IMR-90 (cell line): ENCODE measurements around the gene STRN4. TPM values are rescaled to one million over a fixed set of nuclear protein-coding genes. Genes with fewer than 3 reads are reported as not detected.
A peak's percentile ranks its signal among the peaks of the same experiment; 100 is the strongest.

Experiments
- ATAC-seq: fragments of 200-7000 bp; cut with Tn5 transposase; 2 replicates; pipeline ENCODE4 v1.9.1; 2020; ENCODE audit warnings: low read depth, mild to moderate bottlenecking, moderate library complexity
- BruUV-seq: library from RNA; stranded (reverse); fragments of 400-500 nt; replicated peaks from 2 replicates; lab custom pipeline; 2021; lab: Mats Ljungman, UMichigan
- CTCF ChIA-PET: fragments of 300-600 bp; formaldehyde crosslinking; extraction: SDS; loops from one replicate; lab custom pipeline; 2021; ENCODE audit warnings: antibody characterized with exemption; lab: Yijun Ruan, JAX
- POLR2A ChIA-PET: fragments of 300-600 bp; sonication (Branson Sonifier 250); formaldehyde crosslinking; loops from one replicate; lab custom pipeline; 2022; ENCODE audit warnings: antibody characterized with exemption; ENCODE audit not compliant: unreplicated experiment; lab: Charles Lee
- DNase-seq: peaks from one replicate; pipeline ENCODE4 v3.0.0; 2013
- H2AFZ ChIP-seq: replicated peaks from 2 replicates; pipeline ENCODE3; 2013; ENCODE audit warnings: low read length, mild to moderate bottlenecking; ENCODE audit not compliant: poor library complexity
- H2AK5ac ChIP-seq: 2 replicates; pipeline ENCODE4 v1.6.1; 2013; ENCODE audit warnings: low read depth, low read length, inconsistent platforms
- H2AK9ac ChIP-seq: replicated peaks from 2 replicates; pipeline ENCODE3; 2013; ENCODE audit warnings: mild to moderate bottlenecking, low read depth, low read length, moderate library complexity; ENCODE audit not compliant: poor library complexity
- H2BK120ac ChIP-seq: 2 replicates; pipeline ENCODE4 v1.6.1; 2013; ENCODE audit warnings: low read depth, low read length, inconsistent platforms
- H2BK15ac ChIP-seq: 3 replicates; pipeline ENCODE4 v1.6.1; 2013; ENCODE audit warnings: low read depth, low read length, inconsistent platforms
- H2BK20ac ChIP-seq: 2 replicates; pipeline ENCODE4 v1.6.1; 2013; ENCODE audit warnings: low read depth, mild to moderate bottlenecking, inconsistent platforms, low read length, moderate library complexity
- H2BK5ac ChIP-seq: 2 replicates; pipeline ENCODE4 v1.6.1; 2013; ENCODE audit warnings: mild to moderate bottlenecking, low read depth, low read length, inconsistent platforms; ENCODE audit not compliant: poor library complexity, severe bottlenecking
- H3K14ac ChIP-seq: replicated peaks from 2 replicates; pipeline ENCODE4 v1.6.1; 2013; ENCODE audit warnings: low read depth, low read length, inconsistent platforms
- H3K18ac ChIP-seq: 2 replicates; pipeline ENCODE4 v1.6.1; 2013; ENCODE audit warnings: low read depth, low read length, control low read depth
- H3K23ac ChIP-seq: 2 replicates; pipeline ENCODE4 v1.6.1; 2013; ENCODE audit warnings: low read depth, low read length, inconsistent platforms
- H3K27ac ChIP-seq: 2 replicates; pipeline ENCODE4 v1.5.1; 2013; ENCODE audit warnings: mild to moderate bottlenecking, control low read depth, low read length; ENCODE audit not compliant: insufficient read depth
- H3K27me3 ChIP-seq: 2 replicates; pipeline ENCODE4 v1.6.1; 2013; ENCODE audit warnings: low read length; ENCODE audit not compliant: control insufficient read depth, insufficient read depth
- H3K36me3 ChIP-seq: 2 replicates; pipeline ENCODE4 v1.6.1; 2013; ENCODE audit warnings: low read length, mixed read lengths; ENCODE audit not compliant: control insufficient read depth, insufficient read depth
- H3K4ac ChIP-seq: 2 replicates; pipeline ENCODE4 v1.6.1; 2013; ENCODE audit warnings: low read depth, low read length, inconsistent platforms
- H3K4me1 ChIP-seq: 2 replicates; pipeline ENCODE4 v1.6.1; 2013; ENCODE audit warnings: low read length, mixed read lengths; ENCODE audit not compliant: control insufficient read depth, insufficient read depth
- H3K4me2 ChIP-seq: 2 replicates; pipeline ENCODE4 v1.6.1; 2013; ENCODE audit warnings: low read depth, mild to moderate bottlenecking, control low read depth, low read length, moderate library complexity
- H3K4me3 ChIP-seq: 2 replicates; pipeline ENCODE4 v1.5.1; 2013; ENCODE audit warnings: low read depth, mild to moderate bottlenecking, control low read depth, low read length, moderate library complexity; ENCODE audit not compliant: insufficient read depth
- H3K56ac ChIP-seq: 2 replicates; pipeline ENCODE4 v1.6.1; 2013; ENCODE audit warnings: low read length, inconsistent platforms; ENCODE audit not compliant: insufficient read depth; ENCODE audit errors: extremely low read depth
- H3K79me1 ChIP-seq, 2 experiments: 2 replicates each; pipeline ENCODE4 v1.6.1; 2013; ENCODE audit warnings: low read length in 2 of 2, inconsistent platforms in 1 of 2, low read depth in 1 of 2
- H3K9ac ChIP-seq: 2 replicates; pipeline ENCODE4 v1.6.1; 2013; ENCODE audit warnings: low read depth, low read length, control low read depth
- H3K9me1 ChIP-seq: 2 replicates; pipeline ENCODE4 v1.6.1; 2013; ENCODE audit warnings: low read length, inconsistent platforms; ENCODE audit not compliant: insufficient read depth
- H3K9me3 ChIP-seq: 2 replicates; pipeline ENCODE4 v1.6.1; 2013; ENCODE audit warnings: low read length; ENCODE audit not compliant: control insufficient read depth, insufficient read depth
- H4K20me1 ChIP-seq: 2 replicates; pipeline ENCODE4 v1.6.1; 2013; ENCODE audit warnings: low read length, inconsistent platforms; ENCODE audit not compliant: insufficient read depth
- H4K5ac ChIP-seq: 2 replicates; pipeline ENCODE4 v1.6.1; 2013; ENCODE audit warnings: mild to moderate bottlenecking, low read depth, low read length, control low read depth
- H4K8ac ChIP-seq, 2 experiments: 2 replicates each; pipeline ENCODE4 v1.6.1; 2013; ENCODE audit warnings: low read depth in 2 of 2, low read length in 2 of 2, control low read depth in 1 of 2, inconsistent platforms in 1 of 2
- H4K91ac ChIP-seq: 2 replicates; pipeline ENCODE4 v1.6.1; 2013; ENCODE audit warnings: low read depth, low read length, inconsistent platforms; ENCODE audit not compliant: insufficient read depth
- CEBPB ChIP-seq: IDR thresholded peaks from 2 replicates; pipeline ENCODE4 v1.6.1; 2012; ENCODE audit warnings: low read depth, low read length, improper control_type of control experiment
- CHD1 ChIP-seq: IDR thresholded peaks from 2 replicates; pipeline ENCODE4 v1.6.1; 2012; ENCODE audit warnings: low read depth, low read length, improper control_type of control experiment
- RCOR1 ChIP-seq: IDR thresholded peaks from 2 replicates; pipeline ENCODE4 v1.6.1; 2012; ENCODE audit warnings: mild to moderate bottlenecking, low read length, improper control_type of control experiment; ENCODE audit not compliant: insufficient replicate concordance
- RFX5 ChIP-seq: IDR thresholded peaks from 2 replicates; pipeline ENCODE4 v1.8.0; 2012; ENCODE audit warnings: low read depth, mild to moderate bottlenecking, low read length, moderate library complexity
- SMC3 ChIP-seq: fragments of 150-350 bp; IDR thresholded peaks from 2 replicates; pipeline ENCODE4 v1.6.1; 2016; ENCODE audit warnings: low read depth, mild to moderate bottlenecking, antibody characterized with exemption, low read length, moderate library complexity
- WGBS, 2 experiments: methylation state at CpG; one replicate each; pipeline versions ENCODE4 v1.1.5 to v1.1.7; 2013; ENCODE audit warnings: missing lambda C conversion rate in 2 of 2; ENCODE audit not compliant: insufficient read length in 1 of 2; ENCODE audit errors: extremely low coverage in 2 of 2; 5-methylcytosine and 5-hydroxymethylcytosine counted together
- dilution Hi-C: fragments of 300-500 bp; cut with HindIII; formaldehyde crosslinking; loops from one replicate; pipeline ENCODE4 v1.14.3; 2018; ENCODE audit warnings: low sequenced_read_pairs; ENCODE audit not compliant: unreplicated experiment
- in situ Hi-C: fragments of 300-500 bp; cut with MboI; formaldehyde crosslinking; loops from 3 replicates; pipeline ENCODE4 v1.14.3; 2019; ENCODE audit warnings: low sequenced_read_pairs, inconsistent platforms, mixed read lengths
- intact Hi-C: fragments of 100-400 bp; cut with micrococcal nuclease; formaldehyde crosslinking; loops from 2 replicates; pipeline ENCODE4 v1.10.0; 2022
- polyA plus RNA-seq, 3 experiments: library from polyadenylated mRNA; depleted of rRNA; stranded (reverse); fragments of >200 nt; gene quantifications; 2 replicates each; pipeline ENCODE4 v1.2.3, GENCODE V29; 2012; ENCODE audit warnings: low replicate concordance in 1 of 3
- total RNA-seq: library from RNA; depleted of rRNA; stranded (reverse); fragments of >200 nt; gene quantifications from 2 replicates; pipeline ENCODE4 v1.2.3, GENCODE V29; 2012
- TF ChIP-seq, protein P1 (sequence below): fragments of 150-350 bp; IDR thresholded peaks from 2 replicates; pipeline ENCODE4 v1.6.1; 2016; ENCODE audit warnings: low read depth, mild to moderate bottlenecking, low read length, moderate library complexity, borderline replicate concordance

STRN4 gene
- total and polyA plus RNA-seq, 2 of the 4 experiments (the other 2 are of a cell fraction): 36.7 to 112 TPM

DNA sequence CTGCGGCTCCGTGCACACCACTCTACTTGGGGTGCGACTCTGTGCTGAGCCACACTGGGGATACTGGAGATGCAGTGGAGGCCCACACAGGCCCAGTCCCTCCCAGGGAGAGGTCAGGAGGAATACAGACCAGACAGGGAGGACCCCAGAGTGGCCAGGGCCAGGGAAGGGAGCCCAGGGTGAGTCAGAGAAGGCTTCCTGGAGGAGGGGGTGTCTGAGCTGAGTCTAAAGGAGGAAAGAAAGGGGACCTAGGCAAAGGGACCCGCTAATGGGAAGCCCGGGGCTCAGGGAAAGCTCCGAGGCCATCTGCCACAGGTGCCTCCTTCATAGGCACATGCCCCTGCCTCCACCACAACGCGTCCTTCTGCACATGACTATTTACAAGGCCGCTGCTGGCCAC lies 16.1 kb downstream of the STRN4 start:
- no peak overlapping the region for H3K56ac ChIP-seq
- H3K36me3 ChIP-seq: peaks cover 73% of the 10 kb centered on the region
- H4K5ac ChIP-seq: no peak overlapping the region
- no TSS peak for BruUV-seq
- H3K4me2 ChIP-seq: no peak overlapping the region
- POLR2A ChIA-PET: no interaction called here
- H2BK120ac ChIP-seq: no peak overlapping the region
- H3K9me1 ChIP-seq: peaks cover 17% of the 10 kb centered on the region; the same call in 1 of the 2 replicates
- no peak overlapping the region for H3K9ac ChIP-seq
- dilution Hi-C loops: no loop called here
- H3K4ac ChIP-seq: no peak overlapping the region
- DNase-seq (no peak), ATAC-seq (no peak)
- H3K27me3 ChIP-seq: no peaks in the 10 kb centered on the region
- in situ Hi-C loops: no loop called here
- peak overlapping the region; percentile 76; the same call in 1 of the 2 replicates for H2AK5ac ChIP-seq
- H4K20me1 ChIP-seq: peaks cover 76% of the 10 kb centered on the region
- no peak overlapping the region for H3K23ac ChIP-seq
- peak overlapping the region; percentile 40 for H2BK5ac ChIP-seq
- TF ChIP-seq CHD1 (no peak), RFX5 (no peak), SMC3 (no peak), RCOR1 (no peak), CEBPB (no peak)
- TF ChIP-seq, protein P1, sequence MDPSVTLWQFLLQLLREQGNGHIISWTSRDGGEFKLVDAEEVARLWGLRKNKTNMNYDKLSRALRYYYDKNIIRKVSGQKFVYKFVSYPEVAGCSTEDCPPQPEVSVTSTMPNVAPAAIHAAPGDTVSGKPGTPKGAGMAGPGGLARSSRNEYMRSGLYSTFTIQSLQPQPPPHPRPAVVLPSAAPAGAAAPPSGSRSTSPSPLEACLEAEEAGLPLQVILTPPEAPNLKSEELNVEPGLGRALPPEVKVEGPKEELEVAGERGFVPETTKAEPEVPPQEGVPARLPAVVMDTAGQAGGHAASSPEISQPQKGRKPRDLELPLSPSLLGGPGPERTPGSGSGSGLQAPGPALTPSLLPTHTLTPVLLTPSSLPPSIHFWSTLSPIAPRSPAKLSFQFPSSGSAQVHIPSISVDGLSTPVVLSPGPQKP: no peak
- no peak overlapping the region for H2AFZ ChIP-seq
- H3K27ac ChIP-seq: no peak overlapping the region
- H3K79me1 ChIP-seq: peaks cover 37 to 88% of the 10 kb centered on the region in 2 experiments
- CTCF ChIA-PET: interaction anchor here (1.8 kb wide), 1 partner anchor 11 kb away, joined by 8 read pairs; no protein-coding TSS in a partner anchor
- no peak overlapping the region for H2BK20ac ChIP-seq
- no peak overlapping the region for H3K18ac ChIP-seq
- WGBS, 2 experiments: 100% methylated on average over 1 of the region's 9 CpGs; no CpG with 5 or more reads in 1 of the 2 experiments
- peaks cover 16% of the 10 kb centered on the region for H3K4me1 ChIP-seq
- H3K9me3 ChIP-seq: no peaks in the 10 kb centered on the region
- H4K8ac ChIP-seq: no peak overlapping the region
- H2AK9ac ChIP-seq: peak overlapping the region; percentile 69
- H4K91ac ChIP-seq: no peak overlapping the region; the same call in 1 of the 2 replicates
- H3K4me3 ChIP-seq: no peak overlapping the region
- intact Hi-C loops: no loop called here
- no peak overlapping the region for H2BK15ac ChIP-seq
- H3K14ac ChIP-seq: no peak overlapping the region
